Measurements from ENCODE around the gene CNPY4.

DNA sequence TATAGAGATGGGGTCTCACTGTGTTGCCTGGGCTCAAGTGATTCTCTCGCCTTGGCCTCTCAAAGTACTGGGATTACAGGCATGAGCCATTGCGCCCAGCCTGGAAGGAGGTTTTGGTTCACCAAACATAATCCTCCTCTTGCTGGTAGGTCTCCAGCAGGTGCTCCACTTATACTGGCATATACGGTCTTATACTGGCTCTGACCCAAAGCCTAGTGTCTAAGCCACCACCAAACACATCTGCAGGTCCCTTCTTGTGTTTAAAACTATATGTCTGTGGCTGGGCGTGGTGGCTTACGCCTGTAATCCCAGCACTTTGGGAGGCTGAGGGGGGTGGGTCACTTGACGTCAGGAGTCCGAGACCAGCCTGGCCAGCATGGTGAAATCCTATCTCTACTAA lies 12.7 kb downstream of the CNPY4 start:
- TF ChIP-seq, protein P1, sequence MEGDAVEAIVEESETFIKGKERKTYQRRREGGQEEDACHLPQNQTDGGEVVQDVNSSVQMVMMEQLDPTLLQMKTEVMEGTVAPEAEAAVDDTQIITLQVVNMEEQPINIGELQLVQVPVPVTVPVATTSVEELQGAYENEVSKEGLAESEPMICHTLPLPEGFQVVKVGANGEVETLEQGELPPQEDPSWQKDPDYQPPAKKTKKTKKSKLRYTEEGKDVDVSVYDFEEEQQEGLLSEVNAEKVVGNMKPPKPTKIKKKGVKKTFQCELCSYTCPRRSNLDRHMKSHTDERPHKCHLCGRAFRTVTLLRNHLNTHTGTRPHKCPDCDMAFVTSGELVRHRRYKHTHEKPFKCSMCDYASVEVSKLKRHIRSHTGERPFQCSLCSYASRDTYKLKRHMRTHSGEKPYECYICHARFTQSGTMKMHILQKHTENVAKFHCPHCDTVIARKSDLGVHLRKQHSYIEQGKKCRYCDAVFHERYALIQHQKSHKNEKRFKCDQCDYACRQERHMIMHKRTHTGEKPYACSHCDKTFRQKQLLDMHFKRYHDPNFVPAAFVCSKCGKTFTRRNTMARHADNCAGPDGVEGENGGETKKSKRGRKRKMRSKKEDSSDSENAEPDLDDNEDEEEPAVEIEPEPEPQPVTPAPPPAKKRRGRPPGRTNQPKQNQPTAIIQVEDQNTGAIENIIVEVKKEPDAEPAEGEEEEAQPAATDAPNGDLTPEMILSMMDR (IDR thresholded peaks at IDR 0.05; ENCODE audit: low read length): no peak
- TF ChIP-seq EZH2phosphoT487 (IDR thresholded peaks at IDR 0.05; ENCODE audit: low read length) (no peak), EZH2 (optimal IDR thresholded peaks at IDR 0.05; ENCODE audit: low read depth, low read length) (no peak)
